Measurements from ENCODE around the gene DSG4.

DSG4 gene

DNA sequence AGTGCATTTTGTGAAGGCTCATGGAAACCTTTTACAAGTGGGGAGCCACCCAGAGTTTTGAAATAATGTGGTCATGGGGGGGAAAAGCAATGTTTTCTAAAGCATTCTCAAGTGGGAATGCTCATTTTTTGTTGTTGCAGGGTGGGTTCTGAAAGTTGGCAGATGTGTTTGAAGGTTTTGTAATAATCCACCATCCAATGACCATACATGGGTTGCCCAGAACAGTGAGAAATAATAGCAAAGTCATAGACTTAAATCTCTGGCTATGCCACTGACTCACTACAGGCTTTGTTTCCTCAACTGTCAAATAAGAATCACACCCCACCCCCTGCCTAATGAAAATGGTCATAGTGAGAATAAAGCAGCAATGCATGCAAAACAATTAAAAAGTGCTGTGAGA, 73.8 kb downstream of the DSG4 start:
- no peak for DNase-seq

DNA sequence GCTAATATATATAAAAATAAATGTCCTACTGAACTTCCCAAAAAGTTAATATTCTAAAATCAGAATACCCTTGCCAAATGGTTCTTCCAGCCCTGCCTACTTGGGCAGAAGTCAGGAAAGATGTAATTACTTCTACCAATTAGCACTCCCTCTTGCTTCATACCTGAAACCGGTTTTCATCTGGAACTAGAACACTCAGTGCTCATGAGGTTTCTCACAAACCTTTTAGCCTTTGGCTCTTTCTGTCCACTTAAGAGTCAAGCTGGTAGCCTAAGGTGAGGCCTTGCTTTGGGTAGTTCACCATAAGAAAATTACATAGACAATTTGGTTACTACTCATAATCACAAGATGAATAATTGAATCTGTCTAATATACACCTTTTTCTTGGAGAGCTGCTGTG, 75.0 kb downstream of the DSG4 start:
- DNase-seq: no peak

GRCh38 chr18:31454066-31454708, 77.6 kb downstream of the DSG4 start:
- no peak for DNase-seq
